Upper lobe of left lung (tissue), 4 donors: Measurements from ENCODE around the gene OLFM1.

Experiments
- POLR2A ChIP-seq, 4 donors: fragments of 450-650 bp; IDR thresholded peaks; one replicate each; pipeline ENCODE4 v1.5.1; 2016 to 2017; ENCODE audit warnings: antibody characterized with exemption in 4 of 4, mild to moderate bottlenecking in 2 of 4
- POLR2AphosphoS5 ChIP-seq, 2 donors: sonication (generic); formaldehyde crosslinking; IDR thresholded peaks; one replicate each; pipeline ENCODE4 v1.5.1; 2017; ENCODE audit warnings: antibody characterized with exemption in 2 of 2

DNA sequence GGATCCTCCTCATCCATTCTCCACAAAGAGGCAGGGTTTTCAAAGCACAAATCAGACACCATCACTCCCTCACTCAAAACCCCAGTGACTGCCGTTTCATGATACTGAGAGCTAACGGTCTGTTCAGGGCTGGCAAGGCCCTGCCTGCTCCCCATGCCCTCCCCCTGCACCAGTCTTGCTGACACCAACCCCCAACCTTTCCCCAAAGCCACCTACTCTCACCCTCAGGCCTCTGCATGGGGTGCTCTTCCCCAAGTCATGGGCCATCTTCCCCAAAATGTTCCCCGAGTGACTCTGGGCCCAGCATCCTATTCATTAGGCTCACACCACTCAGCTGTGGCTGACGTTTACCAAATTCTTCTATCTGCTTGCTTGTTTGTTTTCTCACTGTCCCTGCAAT, 21.7 kb upstream of the OLFM1 start:
- TF ChIP-seq POLR2A (IDR thresholded peaks at IDR 0.05) (no peak), POLR2AphosphoS5 (IDR thresholded peaks at IDR 0.05) (no peak)
